CD4-positive, alpha-beta T cell treated with Interleukin-6 for 4 hours (primary cell): ENCODE measurements around the gene REG4.
"Not testable (repeated sequence)": the region's sequence is repeated elsewhere in the genome, so short reads cannot be mapped to it uniquely, and the experiment has no call there.

Experiments
- DNase-seq: peaks from one replicate; pipeline ENCODE4 v3.0.0-alpha.2; 2020; ENCODE audit warnings: mixed read lengths

The REG4 gene

GRCh38 chr1:119805746-119806145, 5.5 kb downstream of the REG4 start:
- no peak for DNase-seq

- DNase-seq = no peak
Measured at GRCh38 chr1:119805247-119805646, 6.0 kb downstream of the REG4 start.

- peak; percentile 45 for DNase-seq
Measured at GRCh38 chr1:119799599-119800177, 11.6 kb downstream of the REG4 start.

GRCh38 chr1:119799003-119799402, 12.3 kb downstream of the REG4 start:
- DNase-seq = no peak

- no peak for DNase-seq
Measured at GRCh38 chr1:119797606-119798005, 13.7 kb downstream of the REG4 start.

GRCh38 chr1:119797162-119797561, 14.1 kb downstream of the REG4 start:
- DNase-seq = no peak

GRCh38 chr1:119795261-119796200, 15.7 kb downstream of the REG4 start:
- no peak for DNase-seq

GRCh38 chr1:119794876-119795240, 16.4 kb downstream of the REG4 start:
- no peak for DNase-seq

- no peak for DNase-seq
Measured at GRCh38 chr1:119794230-119794875, 16.9 kb downstream of the REG4 start.

- no peak for DNase-seq
Measured at GRCh38 chr1:119791377-119791776, 19.9 kb downstream of the REG4 start.

GRCh38 chr1:119790451-119791198, 20.6 kb downstream of the REG4 start:
- DNase-seq = no peak

GRCh38 chr1:119787776-119788175, 23.5 kb downstream of the REG4 start:
- DNase-seq = no peak

GRCh38 chr1:119786473-119787050, 24.7 kb downstream of the REG4 start:
- DNase-seq = not testable (repeated sequence)

- not testable (repeated sequence) for DNase-seq
Measured at GRCh38 chr1:119786046-119786445, 25.2 kb downstream of the REG4 start.

GRCh38 chr1:119784191-119784781, 27.0 kb downstream of the REG4 start:
- no peak for DNase-seq

GRCh38 chr1:119783354-119784185, 27.7 kb downstream of the REG4 start:
- DNase-seq = no peak

- DNase-seq = no peak
Measured at GRCh38 chr1:119782631-119783325, 28.5 kb downstream of the REG4 start.

- no peak for DNase-seq
Measured at GRCh38 chr1:119781434-119782210, 29.6 kb downstream of the REG4 start.

- DNase-seq = no peak
Measured at GRCh38 chr1:119779869-119780356, 31.3 kb downstream of the REG4 start.
